Activated T-helper 2 cell treated with anti-CD3 and anti-CD28 coated beads, Interferon-gamma antibody, Interleukin-2, Interleukin-4, amounts not matched to agents 10 μg/mL and 5 μg/mL and 100 μg/mL, durations not matched to agents 14 hours and 24 hours and 36 hours (primary cell): ENCODE measurements around the gene PC. TPM values are rescaled to one million over a fixed set of nuclear protein-coding genes. Genes with fewer than 3 reads are reported as not detected.

Experiments
- total RNA-seq: library from RNA; stranded (reverse); gene quantifications from 2 replicates; pipeline ENCODE4 v1.2.3, GENCODE V29; 2022

PC gene
- total RNA-seq, 1 donor from 2014 or later, result 15.4 TPM

Other genes starting within 250 kb of the PC start
- gene SPTBN2, start 229.2 kb downstream of the PC start, total RNA-seq, result 0.73 and 0.99 TPM in 2 replicates
- 27.5 and 27.8 TPM in 2 replicates for gene RCE1, start 114.9 kb downstream of the PC start, total RNA-seq
- gene LRFN4, start 101.3 kb downstream of the PC start, total RNA-seq, result 48.9 and 50.3 TPM in 2 replicates
- not detected in 2 replicates for gene C11orf86, start 16.9 kb upstream of the PC start, total RNA-seq
- not detected in 2 replicates for gene SYT12, start 64.8 kb upstream of the PC start, total RNA-seq
- 0.30 and 0.39 TPM in 2 replicates for gene RHOD, start 98.5 kb upstream of the PC start, total RNA-seq
- gene KDM2A, start 160.9 kb upstream of the PC start, total RNA-seq, result 96.0 and 107 TPM in 2 replicates